WTC11 (cell line): ENCODE results near the gene PREP.

Experiments
- AFF4 ChIP-seq: sonication (generic); formaldehyde crosslinking; IDR thresholded peaks from 2 replicates; pipeline ENCODE4 v1.8.1; 2023; ENCODE audit warnings: mild to moderate bottlenecking, missing genetic modification reagents, borderline replicate concordance
- CREM ChIP-seq: sonication (generic); formaldehyde crosslinking; IDR thresholded peaks from 2 replicates; pipeline ENCODE4 v1.8.1; 2022; ENCODE audit warnings: mild to moderate bottlenecking, missing genetic modification reagents, moderate library complexity
- CTCF ChIP-seq: fragments of 200-600 bp; IDR thresholded peaks from 2 replicates; pipeline ENCODE4 v1.8.0; 2022; ENCODE audit warnings: antibody characterized with exemption
- E2F4 ChIP-seq: sonication (generic); formaldehyde crosslinking; IDR thresholded peaks from 2 replicates; pipeline ENCODE4 v1.8.1; 2022; ENCODE audit warnings: low read depth, mild to moderate bottlenecking, moderate library complexity, missing genetic modification reagents, borderline replicate concordance
- HMGA2 ChIP-seq: fragments of 250-450 bp; sonication (Bioruptor Pico); IDR thresholded peaks from 2 replicates; pipeline ENCODE4 v1.4.0; 2021; ENCODE audit warnings: mild to moderate bottlenecking, moderate library complexity
- KAT7 ChIP-seq: sonication (generic); formaldehyde crosslinking; IDR thresholded peaks from 2 replicates; pipeline ENCODE4 v1.8.1; 2023; ENCODE audit warnings: missing genetic modification reagents, mild to moderate bottlenecking, borderline replicate concordance
- MAX ChIP-seq: sonication (generic); formaldehyde crosslinking; IDR thresholded peaks from 2 replicates; pipeline ENCODE4 v1.8.0; 2022; ENCODE audit warnings: mild to moderate bottlenecking, missing genetic modification reagents
- NR3C1 ChIP-seq: sonication (generic); formaldehyde crosslinking; conservative IDR thresholded peaks from 2 replicates; pipeline ENCODE4 v1.8.1; 2023; ENCODE audit warnings: low read depth, mild to moderate bottlenecking, missing genetic modification reagents
- PREB ChIP-seq: sonication (generic); formaldehyde crosslinking; IDR thresholded peaks from 2 replicates; pipeline ENCODE4 v1.8.1; 2022; ENCODE audit warnings: mild to moderate bottlenecking, missing genetic modification reagents, moderate library complexity, borderline replicate concordance
- SMAD4 ChIP-seq: sonication (generic); formaldehyde crosslinking; IDR thresholded peaks from 2 replicates; pipeline ENCODE4 v1.8.0; 2022; ENCODE audit warnings: mild to moderate bottlenecking, missing genetic modification reagents
- SP1 ChIP-seq: sonication (generic); formaldehyde crosslinking; conservative IDR thresholded peaks from 2 replicates; pipeline ENCODE4 v1.8.1; 2022; ENCODE audit warnings: missing genetic modification reagents

GRCh38 chr6:105401247-105402089, 1.4 kb downstream of the PREP start:
- no peak for TF ChIP-seq AFF4 (CRISPR knock-in tag)
- no peak for TF ChIP-seq CTCF
- TF ChIP-seq KAT7 (CRISPR knock-in tag): no peak
- TF ChIP-seq PREB (CRISPR knock-in tag): no peak
- no peak for TF ChIP-seq SP1 (CRISPR knock-in tag)
- TF ChIP-seq CREM: no peak
- TF ChIP-seq HMGA2 (CRISPR knock-in tag): no peak
- TF ChIP-seq E2F4 (CRISPR knock-in tag): no peak
- TF ChIP-seq NR3C1: no peak
- TF ChIP-seq MAX (CRISPR knock-in tag): no peak
- no peak for TF ChIP-seq SMAD4 (CRISPR knock-in tag)
